H1 (cell line): ENCODE results near the gene RAB14. TPM values are rescaled to one million over a fixed set of nuclear protein-coding genes. Genes with fewer than 3 reads are reported as not detected.

Source experiments
- ASH2L ChIP-seq: fragments of 200-600, 300-600 bp; sonication (generic); IDR thresholded peaks from one replicate; pipeline ENCODE4 v1.7.1; 2017; ENCODE audit warnings: low read length
- CBX8 ChIP-seq: fragments of 300-800, 300-1000 bp; sonication (generic); IDR thresholded peaks from 2 replicates; pipeline ENCODE4 v1.7.1; 2016; ENCODE audit warnings: low read depth, low read length, borderline replicate concordance
- CHD7 ChIP-seq: fragments of 300-600 bp; sonication (generic); IDR thresholded peaks from 2 replicates; pipeline ENCODE4 v1.7.1; 2012; ENCODE audit warnings: low read length, moderate library complexity, mild to moderate bottlenecking, inconsistent platforms; ENCODE audit not compliant: insufficient replicate concordance
- KDM4A ChIP-seq: IDR thresholded peaks from one replicate; pipeline ENCODE4 v1.7.1; 2012; ENCODE audit warnings: low read depth, mild to moderate bottlenecking, moderate library complexity, low read length, inconsistent platforms; ENCODE audit not compliant: severe bottlenecking
- polyA plus RNA-seq, 7 experiments: library from polyadenylated mRNA; depleted of rRNA in 3 of 7; stranded (reverse) in 5 of 7; unstranded in 2 of 7; fragments of >200 nt in 5 of 7; fragments of 200-250 nt in 2 of 7; gene quantifications; 1 replicate in 5 of 7; 2 replicates in 1 of 7; 4 replicates in 1 of 7; pipeline versions ENCODE4 v1.2.1 to v1.2.3, GENCODE V29; 2011 to 2013; ENCODE audit warnings: missing spikeins in 2 of 7, mixed read lengths in 2 of 7
- total RNA-seq: library from RNA; stranded (reverse); fragmentation: NEBNext Ultra II Directional; extraction: Animal tissue kit (Norgen Biotek cat#: 25700); gene quantifications from 2 replicates; pipeline ENCODE4 v1.2.1, GENCODE V29; 2021
- TF ChIP-seq, protein P1 (sequence below): IDR thresholded peaks from 2 replicates; pipeline ENCODE4 v1.6.1; 2012; ENCODE audit warnings: low read length, inconsistent platforms
- TF ChIP-seq, protein P2 (sequence below): IDR thresholded peaks from 2 replicates; pipeline ENCODE4 v1.6.1; 2011; ENCODE audit warnings: low read length, improper control_type of control experiment

Gene RAB14
- total and polyA plus RNA-seq, 2 of the 8 experiments (the other 6 are each of a cell fraction or from before 2014, with no cell fraction given) = 9.1 to 44.8 TPM

DNA sequence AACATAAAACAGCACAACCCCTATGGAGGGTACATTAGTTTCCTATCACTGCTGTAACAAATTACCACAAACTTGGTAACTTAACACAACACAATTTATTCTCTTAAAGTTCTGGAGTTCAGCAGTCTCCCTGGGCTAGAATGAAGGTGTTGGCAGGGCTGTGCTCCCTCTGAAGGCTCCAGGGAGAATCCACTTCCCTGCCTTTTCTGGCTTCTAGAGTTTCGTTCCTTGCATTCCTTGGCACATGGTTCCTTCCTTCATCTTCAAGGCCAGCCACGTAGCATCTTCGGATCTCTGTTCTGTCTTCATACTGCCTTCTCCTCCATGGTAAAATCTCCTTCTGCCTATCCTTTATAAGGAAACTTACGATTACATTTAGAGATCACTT, 41.3 kb upstream of the RAB14 start (continued):
- TF ChIP-seq, protein P1, sequence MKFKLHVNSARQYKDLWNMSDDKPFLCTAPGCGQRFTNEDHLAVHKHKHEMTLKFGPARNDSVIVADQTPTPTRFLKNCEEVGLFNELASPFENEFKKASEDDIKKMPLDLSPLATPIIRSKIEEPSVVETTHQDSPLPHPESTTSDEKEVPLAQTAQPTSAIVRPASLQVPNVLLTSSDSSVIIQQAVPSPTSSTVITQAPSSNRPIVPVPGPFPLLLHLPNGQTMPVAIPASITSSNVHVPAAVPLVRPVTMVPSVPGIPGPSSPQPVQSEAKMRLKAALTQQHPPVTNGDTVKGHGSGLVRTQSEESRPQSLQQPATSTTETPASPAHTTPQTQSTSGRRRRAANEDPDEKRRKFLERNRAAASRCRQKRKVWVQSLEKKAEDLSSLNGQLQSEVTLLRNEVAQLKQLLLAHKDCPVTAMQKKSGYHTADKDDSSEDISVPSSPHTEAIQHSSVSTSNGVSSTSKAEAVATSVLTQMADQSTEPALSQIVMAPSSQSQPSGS = no peak
- no peak for TF ChIP-seq KDM4A
- TF ChIP-seq, protein P2, sequence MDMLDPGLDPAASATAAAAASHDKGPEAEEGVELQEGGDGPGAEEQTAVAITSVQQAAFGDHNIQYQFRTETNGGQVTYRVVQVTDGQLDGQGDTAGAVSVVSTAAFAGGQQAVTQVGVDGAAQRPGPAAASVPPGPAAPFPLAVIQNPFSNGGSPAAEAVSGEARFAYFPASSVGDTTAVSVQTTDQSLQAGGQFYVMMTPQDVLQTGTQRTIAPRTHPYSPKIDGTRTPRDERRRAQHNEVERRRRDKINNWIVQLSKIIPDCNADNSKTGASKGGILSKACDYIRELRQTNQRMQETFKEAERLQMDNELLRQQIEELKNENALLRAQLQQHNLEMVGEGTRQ = no peak
- TF ChIP-seq ASH2L = no peak
- TF ChIP-seq CHD7 = no peak
- TF ChIP-seq CBX8 = no peak
